Erythroblast (primary cell): Measurements from ENCODE around the gene SDR42E2.
"Not testable (repeated sequence)": the region's sequence is repeated elsewhere in the genome, so short reads cannot be mapped to it uniquely, and the experiment has no call there.

ENCODE experiments used
- GATA1 ChIP-seq: IDR thresholded peaks from 2 replicates; pipeline ENCODE4 v1.6.1; 2011; ENCODE audit warnings: low read depth, mild to moderate bottlenecking, control low read depth, low read length, moderate library complexity
- POLR2A ChIP-seq: IDR thresholded peaks from 2 replicates; pipeline ENCODE4 v1.6.1; 2011; ENCODE audit warnings: mild to moderate bottlenecking, low read length

DNA sequence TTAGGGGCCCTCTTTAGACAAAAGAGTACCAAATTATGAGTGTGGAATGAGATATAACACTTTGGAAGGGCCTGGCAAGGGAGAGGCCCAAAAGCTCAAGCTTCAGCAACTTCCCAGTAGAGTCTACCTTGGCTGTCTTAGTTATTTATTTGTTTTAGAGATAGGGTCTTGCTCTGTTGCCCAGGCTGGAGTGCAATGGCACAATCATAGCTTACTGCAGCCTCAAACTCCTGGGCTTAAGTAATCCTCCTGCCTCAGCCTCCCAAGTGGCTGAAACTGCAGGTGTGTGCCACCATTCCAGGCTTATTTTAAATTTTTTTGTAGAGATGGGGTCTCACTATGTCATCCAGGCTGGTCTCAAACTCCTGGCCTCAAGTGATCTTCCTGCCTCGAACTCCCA lies 10.3 kb downstream of the SDR42E2 start:
- TF ChIP-seq GATA1, POLR2A: not testable (repeated sequence)
